Keratinocyte (primary cell): ENCODE data around the gene L3MBTL3. TPM values are rescaled to one million over a fixed set of nuclear protein-coding genes. Genes with fewer than 3 reads are reported as not detected.

Experiments used
- DNase-seq: peaks from one replicate; pipeline ENCODE4 v3.0.0-alpha.2; 2011; ENCODE audit warnings: low read depth, missing footprints, low spot score
- FAIRE-seq: peaks from 2 replicates; lab custom pipeline; 2011; peaks lifted over from hg19 to GRCh38; lab: Jason Lieb, UNC
- H2AFZ ChIP-seq: 2 replicates; pipeline ENCODE4 v1.6.0; 2012; ENCODE audit warnings: low read length, control low read depth, inconsistent platforms; ENCODE audit not compliant: control insufficient read depth
- H3K27ac ChIP-seq: 2 replicates; pipeline ENCODE4 v1.5.1; 2011; ENCODE audit warnings: low read length; ENCODE audit not compliant: control insufficient read depth, insufficient read depth
- H3K27me3 ChIP-seq: 3 replicates; pipeline ENCODE4 v1.6.0; 2011; ENCODE audit warnings: low read length; ENCODE audit not compliant: control insufficient read depth, insufficient read depth; ENCODE audit errors: extremely low read depth
- H3K36me3 ChIP-seq, 2 experiments: 2 replicates in 1 of 2; 3 replicates in 1 of 2; pipeline ENCODE4 v1.5.1; 2011; ENCODE audit warnings: low read length in 2 of 2, mild to moderate bottlenecking in 1 of 2; ENCODE audit not compliant: control insufficient read depth in 2 of 2, insufficient read depth in 2 of 2; ENCODE audit errors: extremely low read depth in 1 of 2
- H3K4me1 ChIP-seq: 3 replicates; pipeline ENCODE4 v1.5.1; 2011; ENCODE audit warnings: low read length; ENCODE audit not compliant: control insufficient read depth, insufficient read depth; ENCODE audit errors: extremely low read depth
- H3K4me2 ChIP-seq: 3 replicates; pipeline ENCODE4 v1.6.0; 2011; ENCODE audit warnings: low read depth, low read length; ENCODE audit not compliant: control insufficient read depth, insufficient read depth; ENCODE audit errors: extremely low read depth
- H3K4me3 ChIP-seq, 3 experiments: fragments of 200-600 bp in 1 of 3; sonication (generic) in 1 of 3; 2 replicates in 2 of 3; 3 replicates in 1 of 3; pipeline ENCODE4 v1.5.1; 2011 to 2016; ENCODE audit warnings: low read length in 3 of 3, mild to moderate bottlenecking in 3 of 3, control low read depth in 2 of 3, inconsistent platforms in 1 of 3, low read depth in 1 of 3, mixed read lengths in 1 of 3, mixed run types in 1 of 3, moderate library complexity in 1 of 3; ENCODE audit not compliant: control insufficient read depth in 2 of 3, insufficient read depth in 2 of 3; ENCODE audit errors: extremely low read depth in 1 of 3
- H3K79me2 ChIP-seq: 2 replicates; pipeline ENCODE4 v1.6.0; 2012; ENCODE audit warnings: low read length; ENCODE audit not compliant: control insufficient read depth, insufficient read depth
- H3K9ac ChIP-seq: 3 replicates; pipeline ENCODE4 v1.6.0; 2011; ENCODE audit warnings: low read length; ENCODE audit not compliant: control insufficient read depth, insufficient read depth; ENCODE audit errors: extremely low read depth
- H3K9me1 ChIP-seq: 3 replicates; pipeline ENCODE4 v1.6.0; 2011; ENCODE audit warnings: low read length; ENCODE audit not compliant: control insufficient read depth, insufficient read depth; ENCODE audit errors: extremely low read depth
- H3K9me3 ChIP-seq: 2 replicates; pipeline ENCODE4 v1.5.1; 2012; ENCODE audit warnings: low read depth, low read length; ENCODE audit not compliant: control insufficient read depth
- H4K20me1 ChIP-seq: 3 replicates; pipeline ENCODE4 v1.6.0; 2011; ENCODE audit warnings: low read length; ENCODE audit not compliant: control insufficient read depth, insufficient read depth; ENCODE audit errors: extremely low read depth
- EZH2 ChIP-seq: IDR thresholded peaks from one replicate; pipeline ENCODE4 v1.6.1; 2012; ENCODE audit warnings: inconsistent platforms, mild to moderate bottlenecking, low read length, moderate library complexity
- dilution Hi-C: fragments of 300-500 bp; cut with MboI; formaldehyde crosslinking; loops from one replicate; pipeline ENCODE4 v1.7.0; 2020; ENCODE audit warnings: low sequenced_read_pairs; ENCODE audit not compliant: extremely low pct_ligation_motif_present
- polyA plus RNA-seq, 5 experiments: library from polyadenylated mRNA; depleted of rRNA in 3 of 5; stranded (reverse) in 3 of 5; stranded (forward) in 1 of 5; unstranded in 1 of 5; fragments of >200 nt; gene quantifications; 1 replicate in 1 of 5; 2 replicates in 3 of 5; 3 replicates in 1 of 5; pipeline versions ENCODE4 v1.2.1 to v1.2.3, GENCODE V29; 2011 to 2012; ENCODE audit warnings: missing spikeins in 2 of 5, low read depth in 1 of 5, low replicate concordance in 1 of 5
- TF ChIP-seq, protein P1 (sequence below), 3 experiments: IDR thresholded peaks in 1 of 3; conservative IDR thresholded peaks in 1 of 3; optimal IDR thresholded peaks in 1 of 3; 2 replicates in 2 of 3; 3 replicates in 1 of 3; pipeline versions ENCODE3 to v1.5.1; 2011; ENCODE audit warnings: low read length in 3 of 3, mild to moderate bottlenecking in 3 of 3, moderate library complexity in 2 of 3, control low read depth in 1 of 3, inconsistent platforms in 1 of 3; ENCODE audit not compliant: insufficient read depth in 2 of 3; ENCODE audit errors: extremely low read depth in 1 of 3

L3MBTL3 gene
- polyA plus RNA-seq, 1 donor (not counting 4 experiments of a cell fraction or from before 2014, with no cell fraction given): 16.6 TPM

DNA sequence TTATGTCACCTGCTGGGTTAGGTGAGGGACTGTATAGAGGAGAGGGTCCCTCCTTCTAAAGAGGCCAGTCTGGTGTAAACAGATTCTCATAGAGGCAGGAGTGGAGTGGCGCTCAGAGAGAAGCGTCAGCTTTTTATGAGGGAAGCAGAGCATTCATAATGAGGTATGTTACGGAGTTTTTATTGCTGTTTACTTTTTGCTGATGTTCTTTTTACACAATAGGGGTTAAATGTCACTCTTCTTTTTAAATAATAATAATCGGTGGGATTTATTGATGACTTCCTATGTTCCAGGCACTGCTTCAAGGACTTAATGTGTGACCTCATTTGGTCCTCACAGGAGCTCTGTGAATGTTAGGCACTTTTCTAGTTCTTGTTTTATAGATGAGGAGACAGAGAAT, 79.9 kb downstream of the L3MBTL3 start:
- no peak for FAIRE-seq

DNA sequence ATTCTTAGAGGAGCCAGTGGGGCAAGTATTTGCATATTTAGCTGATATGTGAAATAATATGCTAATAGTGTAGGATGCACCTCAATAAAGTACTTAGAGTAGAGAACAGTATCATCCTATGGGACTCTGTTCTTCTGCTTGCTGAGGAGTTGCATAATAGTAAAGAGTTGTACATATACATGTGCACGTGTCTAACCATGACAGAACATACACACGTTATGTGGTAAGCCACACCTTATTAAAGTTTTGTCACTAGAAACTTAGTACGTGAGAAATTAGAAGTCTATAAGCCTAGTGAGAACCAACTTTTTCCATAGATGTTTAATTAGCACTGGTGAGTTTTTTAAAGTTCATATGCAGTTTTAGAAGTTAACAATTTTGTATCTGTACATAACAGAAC, 80.7 kb downstream of the L3MBTL3 start:
- no peak overlapping the region for H3K4me2 ChIP-seq
- no peaks in the 10 kb centered on the region for H3K9me3 ChIP-seq
- dilution Hi-C loops: no loop called here
- H3K79me2 ChIP-seq: no peaks in the 10 kb centered on the region
- FAIRE-seq (no peak), DNase-seq (no peak)
- H3K27ac ChIP-seq: no peak overlapping the region
- H3K9me1 ChIP-seq: no peaks in the 10 kb centered on the region
- no peaks in the 10 kb centered on the region for H3K27me3 ChIP-seq
- H3K4me1 ChIP-seq: no peaks in the 10 kb centered on the region
- no peaks in the 10 kb centered on the region for H4K20me1 ChIP-seq
- no peak overlapping the region for H2AFZ ChIP-seq
- TF ChIP-seq, protein P1, sequence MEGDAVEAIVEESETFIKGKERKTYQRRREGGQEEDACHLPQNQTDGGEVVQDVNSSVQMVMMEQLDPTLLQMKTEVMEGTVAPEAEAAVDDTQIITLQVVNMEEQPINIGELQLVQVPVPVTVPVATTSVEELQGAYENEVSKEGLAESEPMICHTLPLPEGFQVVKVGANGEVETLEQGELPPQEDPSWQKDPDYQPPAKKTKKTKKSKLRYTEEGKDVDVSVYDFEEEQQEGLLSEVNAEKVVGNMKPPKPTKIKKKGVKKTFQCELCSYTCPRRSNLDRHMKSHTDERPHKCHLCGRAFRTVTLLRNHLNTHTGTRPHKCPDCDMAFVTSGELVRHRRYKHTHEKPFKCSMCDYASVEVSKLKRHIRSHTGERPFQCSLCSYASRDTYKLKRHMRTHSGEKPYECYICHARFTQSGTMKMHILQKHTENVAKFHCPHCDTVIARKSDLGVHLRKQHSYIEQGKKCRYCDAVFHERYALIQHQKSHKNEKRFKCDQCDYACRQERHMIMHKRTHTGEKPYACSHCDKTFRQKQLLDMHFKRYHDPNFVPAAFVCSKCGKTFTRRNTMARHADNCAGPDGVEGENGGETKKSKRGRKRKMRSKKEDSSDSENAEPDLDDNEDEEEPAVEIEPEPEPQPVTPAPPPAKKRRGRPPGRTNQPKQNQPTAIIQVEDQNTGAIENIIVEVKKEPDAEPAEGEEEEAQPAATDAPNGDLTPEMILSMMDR (optimal IDR thresholded peaks at IDR 0.05 in 1 of 3, IDR thresholded peaks at IDR 0.05 in 1 of 3, conservative IDR thresholded peaks at IDR 0.05 in 1 of 3; ENCODE audit: extremely low read depth in 1 of 3, insufficient read depth in 2 of 3, low read length in 3 of 3): no peak
- no peak for TF ChIP-seq EZH2
- peaks cover 1 to 2% of the 10 kb centered on the region in 2 experiments for H3K36me3 ChIP-seq
- no peak overlapping the region for H3K4me3 ChIP-seq
- H3K9ac ChIP-seq: no peak overlapping the region

More for the DNA sequence above, 79.9 kb downstream of the L3MBTL3 start:
- no peak overlapping the region for H3K4me3 ChIP-seq
- no peak overlapping the region for H3K9ac ChIP-seq
- peaks cover 1 to 2% of the 10 kb centered on the region in 2 experiments for H3K36me3 ChIP-seq
- no peaks in the 10 kb centered on the region for H3K9me3 ChIP-seq
- DNase-seq: no peak
- dilution Hi-C loops: no loop called here
- H3K79me2 ChIP-seq: no peaks in the 10 kb centered on the region
- no peak overlapping the region for H3K27ac ChIP-seq
- no peaks in the 10 kb centered on the region for H3K4me1 ChIP-seq
- H2AFZ ChIP-seq: no peak overlapping the region
- no peak for TF ChIP-seq EZH2
- H3K27me3 ChIP-seq: no peaks in the 10 kb centered on the region
- H3K4me2 ChIP-seq: no peak overlapping the region
- no peaks in the 10 kb centered on the region for H4K20me1 ChIP-seq
- no peaks in the 10 kb centered on the region for H3K9me1 ChIP-seq
